ENCODE results near the gene PIP5KL1.

The PIP5KL1 gene

DNA sequence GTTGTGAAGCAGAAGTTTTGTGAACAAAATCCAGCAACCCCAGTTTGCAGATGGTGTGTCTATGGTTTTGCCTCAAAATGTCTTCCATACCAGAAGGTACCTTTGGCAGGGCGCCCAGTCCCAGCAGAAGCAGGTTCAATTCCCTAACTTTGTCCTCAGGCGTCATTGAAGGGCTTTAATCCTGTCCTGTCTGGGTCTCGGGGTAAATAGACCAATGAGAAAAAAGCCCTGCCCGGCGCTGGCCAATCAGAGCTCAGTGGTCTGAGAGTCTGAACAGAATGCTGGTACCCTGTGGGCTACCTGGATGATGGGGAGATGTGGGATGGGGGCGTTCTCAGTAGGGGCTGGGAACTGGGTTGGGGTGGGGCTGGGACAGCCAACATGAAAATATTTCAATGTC is 7.5 kb downstream of the PIP5KL1 start:
- intact Hi-C loops (cut with DNase I; ENCODE audit: low total_unique reads), result loop anchor here (2.0 to 5.0 kb wide), 2 partner anchors 186 to 421 kb away; no protein-coding TSS in a partner anchor
- no peaks in the 10 kb centered on the region for H3K36me3 ChIP-seq
- no peak overlapping the region for H3K27ac ChIP-seq
- peaks cover 0 to 37% of the 10 kb centered on the region in 2 donors for H3K27me3 ChIP-seq
- DNase-seq, result no peak
- no peaks in the 10 kb centered on the region for H3K9me3 ChIP-seq
- no peak overlapping the region for H3K4me3 ChIP-seq
- H3K4me1 ChIP-seq, result peaks cover 6 to 49% (median 35%) of the 10 kb centered on the region in 4 donors
- TF ChIP-seq, protein P1, sequence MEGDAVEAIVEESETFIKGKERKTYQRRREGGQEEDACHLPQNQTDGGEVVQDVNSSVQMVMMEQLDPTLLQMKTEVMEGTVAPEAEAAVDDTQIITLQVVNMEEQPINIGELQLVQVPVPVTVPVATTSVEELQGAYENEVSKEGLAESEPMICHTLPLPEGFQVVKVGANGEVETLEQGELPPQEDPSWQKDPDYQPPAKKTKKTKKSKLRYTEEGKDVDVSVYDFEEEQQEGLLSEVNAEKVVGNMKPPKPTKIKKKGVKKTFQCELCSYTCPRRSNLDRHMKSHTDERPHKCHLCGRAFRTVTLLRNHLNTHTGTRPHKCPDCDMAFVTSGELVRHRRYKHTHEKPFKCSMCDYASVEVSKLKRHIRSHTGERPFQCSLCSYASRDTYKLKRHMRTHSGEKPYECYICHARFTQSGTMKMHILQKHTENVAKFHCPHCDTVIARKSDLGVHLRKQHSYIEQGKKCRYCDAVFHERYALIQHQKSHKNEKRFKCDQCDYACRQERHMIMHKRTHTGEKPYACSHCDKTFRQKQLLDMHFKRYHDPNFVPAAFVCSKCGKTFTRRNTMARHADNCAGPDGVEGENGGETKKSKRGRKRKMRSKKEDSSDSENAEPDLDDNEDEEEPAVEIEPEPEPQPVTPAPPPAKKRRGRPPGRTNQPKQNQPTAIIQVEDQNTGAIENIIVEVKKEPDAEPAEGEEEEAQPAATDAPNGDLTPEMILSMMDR (IDR thresholded peaks at IDR 0.05), result no peak

DNA sequence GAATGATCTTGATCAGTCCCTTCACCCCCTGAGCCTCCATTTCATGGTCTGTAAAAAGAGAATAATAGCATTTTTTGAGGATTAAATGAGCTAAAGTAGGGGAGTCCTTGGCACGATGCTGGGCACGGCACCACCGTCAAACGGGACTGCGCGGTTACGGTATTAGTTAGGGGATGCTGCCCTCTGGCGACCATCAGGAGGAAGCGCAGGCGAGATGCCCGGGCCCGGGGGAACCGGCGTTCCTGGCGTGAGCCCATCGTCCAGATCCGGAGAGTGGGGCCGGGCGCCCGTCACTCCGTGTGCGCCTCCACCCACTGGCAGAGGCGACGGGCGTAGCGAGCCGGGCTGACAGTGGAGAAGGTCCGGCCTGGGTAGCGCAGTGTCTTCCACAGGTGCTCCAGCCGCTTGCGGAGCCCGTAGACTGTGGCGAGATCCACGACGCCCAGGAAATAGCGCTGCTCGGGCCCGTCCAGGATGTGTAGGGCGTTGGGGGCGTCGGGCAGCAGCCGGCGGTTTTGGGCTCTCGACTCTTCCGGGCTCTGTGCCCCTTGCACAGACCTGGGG is 8.9 kb downstream of the PIP5KL1 start:
- no peak overlapping the region for H3K27ac ChIP-seq
- peaks cover 6 to 44% (median 32%) of the 10 kb centered on the region in 4 donors for H3K4me1 ChIP-seq
- no peak for DNase-seq

DNA sequence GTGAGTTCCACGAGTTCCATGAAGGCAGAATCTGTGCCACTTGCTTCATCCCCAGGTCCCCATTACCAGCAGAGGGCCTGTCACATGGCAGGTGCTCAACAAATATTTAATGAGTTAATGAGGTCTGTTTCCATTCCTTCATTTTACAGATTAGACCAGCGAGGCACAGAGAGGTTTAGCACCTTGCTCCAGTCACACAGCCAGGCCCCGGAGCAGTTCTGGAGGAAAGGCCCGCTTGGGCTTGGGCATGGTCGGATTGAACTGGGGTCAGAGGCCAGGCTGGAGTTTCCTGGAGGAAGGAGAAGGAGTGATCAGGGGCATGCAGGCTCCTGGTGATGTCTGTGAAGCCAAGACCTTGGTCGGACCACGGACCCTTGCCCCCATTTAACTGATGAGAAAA is 9.8 kb downstream of the PIP5KL1 start:
- TF ChIP-seq, protein P1 (IDR thresholded peaks at IDR 0.05), result no peak

More for the DNA sequence above, 8.9 kb downstream of the PIP5KL1 start:
- intact Hi-C loops (cut with DNase I; ENCODE audit: low total_unique reads), result loop anchor here (2.0 to 5.0 kb wide), 3 partner anchors 185 to 419 kb away; no protein-coding TSS in a partner anchor
- Histone ChIP-seq H3K36me3 (no peaks in the 10 kb centered on the region), H3K27me3 (peaks cover 0 to 23% of the 10 kb centered on the region in 2 donors), H3K9me3 (no peaks in the 10 kb centered on the region), H3K4me3 (peak overlapping the region in 1 of 2 donors; percentile 26)
- TF ChIP-seq, protein P1 (IDR thresholded peaks at IDR 0.05), result peak; percentile 94 to 97

DNA sequence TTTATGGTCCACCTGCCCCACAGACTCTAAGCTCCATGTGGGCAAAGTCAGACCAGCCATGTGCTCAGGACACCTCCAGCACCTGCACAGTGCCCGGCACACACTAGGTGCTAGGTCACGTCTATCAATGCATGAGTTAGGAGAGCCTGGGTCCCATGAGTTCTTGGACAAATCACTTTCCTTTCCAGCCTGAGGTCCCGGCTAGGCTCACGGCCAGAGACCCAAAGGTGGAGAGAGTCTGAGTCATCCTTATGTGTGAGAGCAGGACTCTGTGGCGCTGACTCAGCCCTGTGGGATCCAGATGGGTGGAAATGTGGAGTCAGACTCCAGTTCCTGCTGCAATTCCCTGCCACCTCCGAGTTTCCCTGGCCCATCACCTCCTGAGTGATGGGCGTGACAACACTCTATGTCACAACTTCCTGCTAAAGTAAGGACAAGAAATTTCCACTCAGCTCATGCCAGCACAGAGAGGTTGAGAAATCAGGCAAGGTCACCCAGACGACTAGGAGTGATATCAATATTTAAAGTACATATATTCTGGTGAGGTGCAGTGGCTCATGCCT is 11.2 kb downstream of the PIP5KL1 start:
- peaks cover 6 to 66% (median 49%) of the 10 kb centered on the region in 4 donors for H3K4me1 ChIP-seq
- intact Hi-C loops (cut with DNase I; ENCODE audit: low total_unique reads), result loop anchor here (2.0 to 5.0 kb wide), 2 partner anchors 133 to 307 kb away; partner anchors contain the start of genes CDK9 and STXBP1
- peaks cover 0 to 5% of the 10 kb centered on the region in 2 donors for H3K27me3 ChIP-seq
- no peaks in the 10 kb centered on the region for H3K36me3 ChIP-seq
- TF ChIP-seq, protein P1 (IDR thresholded peaks at IDR 0.05), result peak in 1 of 2 experiments; percentile 15
- DNase-seq, result peak; percentile 97
- H3K27ac ChIP-seq, result peak overlapping the region; percentile 58 to 76
- no peaks in the 10 kb centered on the region for H3K9me3 ChIP-seq
- H3K4me3 ChIP-seq, result no peak overlapping the region

More for the DNA sequence above, 9.8 kb downstream of the PIP5KL1 start:
- no peaks in the 10 kb centered on the region for H3K9me3 ChIP-seq
- intact Hi-C loops (cut with DNase I; ENCODE audit: low total_unique reads), result loop anchor here (2.0 to 5.0 kb wide), 2 partner anchors 328 to 418 kb away; no protein-coding TSS in a partner anchor
- peaks cover 0 to 15% of the 10 kb centered on the region in 2 donors for H3K27me3 ChIP-seq
- H3K27ac ChIP-seq, result peak overlapping the region in 1 of 2 donors; percentile 76
- DNase-seq, result no peak
- no peak overlapping the region for H3K4me3 ChIP-seq
- peaks cover 6 to 53% (median 40%) of the 10 kb centered on the region in 4 donors for H3K4me1 ChIP-seq
- no peaks in the 10 kb centered on the region for H3K36me3 ChIP-seq

DNA sequence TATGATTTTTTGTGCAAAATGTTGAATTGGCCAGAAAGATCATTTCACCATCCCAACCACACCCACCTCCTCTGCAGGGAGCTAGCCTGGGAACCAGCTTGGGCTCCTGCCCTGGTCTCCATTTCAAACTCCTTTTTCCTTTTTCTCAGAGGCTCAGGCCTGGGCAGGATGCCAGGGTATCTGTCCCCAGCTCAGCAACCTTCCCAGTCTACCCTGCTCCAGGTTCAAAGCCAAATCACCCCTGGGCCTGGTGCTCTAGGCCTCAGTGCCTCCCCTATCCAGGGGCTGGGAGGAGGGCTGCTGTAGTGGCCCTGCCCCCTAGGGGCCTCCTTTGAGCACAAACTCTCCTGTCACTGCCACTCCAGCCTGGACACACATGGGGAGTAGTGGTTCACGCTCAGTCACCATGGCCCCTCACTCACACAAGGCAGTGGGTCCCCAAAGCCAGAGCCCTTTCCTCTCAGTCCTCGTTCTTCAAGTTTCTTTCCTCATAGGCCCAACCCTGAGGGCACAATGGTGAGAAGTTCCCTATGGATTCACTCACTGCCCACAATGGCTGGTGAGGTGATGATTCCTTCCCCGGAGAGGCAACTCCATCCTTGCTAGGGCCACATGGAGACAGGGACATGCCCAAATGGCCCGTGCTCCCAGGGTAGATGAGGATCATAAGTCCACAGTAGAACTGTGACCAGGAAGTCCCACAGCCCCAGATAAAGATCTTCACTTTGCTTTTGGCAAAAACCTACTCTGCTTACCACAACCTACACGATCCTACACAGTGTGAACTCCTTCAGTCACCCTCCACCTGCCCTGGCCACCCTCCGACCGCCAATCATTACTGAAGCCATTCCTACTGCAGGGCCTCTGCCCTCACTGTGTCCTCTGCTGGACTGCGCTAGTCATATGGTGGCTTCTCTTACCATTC is 12.1 kb downstream of the PIP5KL1 start:
- intact Hi-C loops (cut with DNase I; ENCODE audit: low total_unique reads), result loop anchor here (2.0 to 5.0 kb wide), 2 partner anchors 132 to 306 kb away; partner anchors contain the start of genes CDK9 and STXBP1
- Histone ChIP-seq H3K36me3 (peaks cover 0 to 7% (median 3%) of the 10 kb centered on the region in 3 donors), H3K4me1 (peaks cover 6 to 66% (median 49%) of the 10 kb centered on the region in 4 donors), H3K27me3 (peaks cover 0 to 5% of the 10 kb centered on the region in 2 donors), H3K9me3 (no peaks in the 10 kb centered on the region), H3K4me3 (no peak overlapping the region), H3K27ac (peak overlapping the region; percentile 58 to 76)
- TF ChIP-seq, protein P1 (IDR thresholded peaks at IDR 0.05), result no peak
- DNase-seq, result no peak
